ENCODE data around the gene CD34.
"Not testable (repeated sequence)": the region's sequence is repeated elsewhere in the genome, so short reads cannot be mapped to it uniquely, and the experiment has no call there.

Gene CD34

DNA sequence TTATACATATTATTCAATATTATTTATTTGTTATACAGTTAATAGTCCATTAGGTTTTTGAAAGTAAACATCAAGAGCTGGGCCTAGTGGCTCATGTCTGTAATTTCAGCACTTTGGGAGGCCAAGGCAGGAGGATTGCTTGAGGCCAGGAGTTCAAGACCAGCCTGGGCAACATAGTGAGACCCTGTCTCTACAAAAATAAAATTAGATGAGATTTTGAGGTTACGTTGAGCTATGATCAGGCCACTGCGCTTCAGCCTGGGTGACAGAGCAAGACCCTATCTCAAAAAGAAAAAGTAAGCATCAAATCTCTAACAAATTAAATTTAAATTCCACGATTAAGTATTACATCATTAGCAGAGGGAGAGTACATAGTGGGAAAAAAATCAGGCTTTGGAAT lies 15.0 kb upstream of the CD34 start:
- not testable (repeated sequence) for DNase-seq

DNA sequence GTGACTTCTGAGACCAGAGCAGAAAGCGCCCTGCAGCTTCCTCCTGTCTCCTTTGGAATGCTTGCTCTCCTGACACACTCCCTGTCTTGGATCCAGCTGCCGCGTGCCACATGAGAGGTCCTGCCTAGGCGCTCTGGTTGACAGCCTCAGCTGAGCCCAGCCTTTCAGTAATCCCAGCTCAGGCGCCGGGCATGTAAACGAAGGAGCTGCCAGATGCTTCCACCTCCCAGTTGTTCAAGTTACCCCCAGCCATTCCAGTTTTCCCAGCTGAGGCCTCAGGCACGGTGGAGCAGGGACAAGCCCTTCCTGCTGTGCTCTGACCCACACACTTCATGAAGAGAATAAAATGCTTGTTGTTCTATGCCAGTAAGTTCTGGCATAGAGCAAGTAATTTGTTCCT lies 14.3 kb upstream of the CD34 start:
- DNase-seq = peak; percentile 65

DNA sequence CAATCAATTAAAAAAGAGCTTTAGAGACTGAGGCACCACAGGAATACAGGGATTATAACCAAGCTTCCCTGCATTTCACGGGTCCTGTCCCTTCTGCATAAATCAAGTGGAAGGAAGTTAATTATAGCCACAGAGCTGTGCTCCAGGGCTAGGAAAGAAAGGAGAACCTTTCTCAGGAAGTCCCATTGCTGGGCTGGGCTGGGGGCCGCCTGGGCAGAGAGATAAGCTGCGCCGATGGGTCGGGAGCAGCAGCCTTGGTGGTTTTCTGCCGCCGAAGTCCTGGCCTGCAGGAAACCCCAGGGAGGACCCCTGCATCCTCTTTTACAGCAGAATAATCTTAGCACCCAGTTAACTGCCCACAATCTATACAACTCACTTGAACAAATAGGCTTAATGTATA lies 12.6 kb upstream of the CD34 start:
- peak; percentile 51 for DNase-seq

DNA sequence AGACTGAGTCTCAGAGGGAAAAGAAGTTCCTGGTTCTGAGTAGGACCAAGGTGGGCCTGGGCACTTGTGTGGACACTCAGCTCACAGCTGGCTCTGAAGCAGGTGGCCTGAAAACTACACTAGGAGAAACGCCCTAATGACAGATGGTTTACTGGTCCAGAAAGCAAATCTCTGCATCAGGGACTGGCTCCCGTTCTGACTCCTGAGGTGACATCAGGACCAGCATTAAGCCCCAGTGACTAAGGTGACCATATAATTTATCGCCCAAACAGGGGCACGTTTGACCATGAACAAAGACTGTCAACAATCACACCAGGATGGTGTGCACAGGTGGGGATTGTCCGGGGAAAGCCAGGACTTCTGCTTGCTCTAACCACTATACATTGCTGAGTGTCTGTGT lies 12.2 kb upstream of the CD34 start:
- peak; percentile 42 for DNase-seq

DNA sequence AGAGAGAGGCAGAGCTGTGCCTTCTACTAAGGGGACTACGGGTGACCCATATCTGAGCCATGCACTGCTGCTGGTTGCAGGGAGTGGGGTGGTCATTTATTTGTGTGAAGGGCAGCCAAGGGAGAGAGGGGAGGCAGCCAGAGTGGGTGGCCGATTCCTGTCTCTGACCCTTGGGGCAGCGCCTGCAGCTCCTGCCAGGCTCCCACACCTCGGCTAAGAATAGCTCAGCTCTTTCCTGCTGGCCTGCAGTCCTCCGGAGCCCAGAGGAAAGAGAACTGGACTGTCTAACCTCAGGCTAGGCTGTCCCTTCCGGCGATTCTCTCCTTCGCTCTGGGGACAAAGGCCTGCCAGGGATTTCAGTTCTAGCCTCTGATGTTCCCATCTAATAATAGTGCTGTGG lies 11.6 kb upstream of the CD34 start:
- DNase-seq = peak; percentile 35

DNA sequence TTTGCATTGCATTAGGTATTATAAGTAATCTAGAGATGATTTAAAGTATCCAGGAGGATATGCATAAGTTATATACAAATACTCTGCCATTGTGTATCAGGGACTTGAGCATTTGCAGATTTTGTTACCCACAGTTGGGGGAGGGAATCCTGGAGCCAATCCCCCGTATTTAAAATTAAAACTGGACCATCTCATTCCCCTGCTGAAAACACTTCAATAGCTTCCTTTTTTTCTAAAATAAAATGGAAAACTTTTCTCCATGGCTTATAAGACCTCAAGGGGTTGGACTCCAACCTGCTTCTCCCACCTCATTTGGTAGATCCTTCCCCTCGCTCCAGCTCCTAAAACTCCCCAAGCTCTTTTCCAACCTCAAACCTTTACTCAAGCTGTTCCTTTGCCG lies 10.4 kb upstream of the CD34 start:
- DNase-seq = no peak

DNA sequence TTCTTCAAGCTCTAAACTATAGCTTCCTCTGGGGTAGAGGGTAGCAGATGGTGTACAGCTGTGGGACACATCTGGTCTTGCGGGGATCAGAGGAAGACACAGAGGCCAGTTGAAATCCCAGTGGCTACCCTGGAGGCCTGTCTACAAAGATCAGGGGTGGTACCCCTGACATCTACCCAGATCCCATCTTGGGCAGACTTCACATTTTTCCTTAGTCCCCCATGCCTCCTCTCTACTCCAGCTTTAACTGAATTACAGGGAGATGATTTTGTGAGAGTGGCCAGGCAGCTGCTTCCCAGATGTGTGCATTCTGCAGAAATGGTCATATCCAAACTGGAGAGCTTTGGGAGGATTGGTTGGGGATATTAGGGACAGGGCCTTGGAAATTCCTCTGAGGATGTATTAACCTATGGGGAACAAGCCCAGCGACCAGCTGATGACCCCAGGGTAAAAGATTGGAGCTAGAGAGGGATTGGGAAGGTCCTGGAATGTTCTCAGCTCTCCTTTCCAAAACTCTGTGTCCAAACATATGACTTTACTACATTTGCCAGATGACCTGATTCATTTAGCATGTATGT lies 9.6 kb upstream of the CD34 start:
- no peak for DNase-seq

DNA sequence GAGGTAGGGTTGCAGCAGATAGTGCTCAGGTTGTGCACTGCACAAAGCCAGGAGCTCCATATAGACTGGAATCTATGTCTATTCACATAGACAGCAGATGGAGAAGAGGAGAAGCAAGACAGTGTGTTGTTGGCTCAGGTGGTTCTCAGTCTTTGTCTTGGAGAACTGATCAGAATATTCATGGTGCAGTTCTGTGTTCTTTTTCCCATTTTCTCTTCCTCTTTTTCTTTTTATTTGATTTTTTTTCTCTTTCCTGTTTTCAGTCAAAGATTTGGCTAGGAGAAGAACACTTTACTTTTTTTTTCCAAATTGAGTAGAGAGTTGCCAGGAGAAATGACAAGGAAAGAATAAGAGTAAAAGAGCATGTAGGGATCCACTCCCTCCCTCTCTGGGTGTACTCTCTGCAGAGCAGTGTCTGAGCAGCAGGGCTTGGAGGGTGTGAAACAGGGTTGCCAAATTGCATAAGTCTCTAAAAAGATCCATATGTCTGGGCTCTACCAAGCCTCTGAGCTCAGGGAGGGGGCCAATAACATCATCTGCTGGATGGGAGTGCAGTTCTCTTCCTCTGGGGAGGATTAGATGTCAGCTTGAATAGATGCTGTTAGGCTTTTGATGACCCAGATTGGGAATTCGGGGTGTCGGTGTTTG lies 8.7 kb upstream of the CD34 start:
- no peak for DNase-seq

DNA sequence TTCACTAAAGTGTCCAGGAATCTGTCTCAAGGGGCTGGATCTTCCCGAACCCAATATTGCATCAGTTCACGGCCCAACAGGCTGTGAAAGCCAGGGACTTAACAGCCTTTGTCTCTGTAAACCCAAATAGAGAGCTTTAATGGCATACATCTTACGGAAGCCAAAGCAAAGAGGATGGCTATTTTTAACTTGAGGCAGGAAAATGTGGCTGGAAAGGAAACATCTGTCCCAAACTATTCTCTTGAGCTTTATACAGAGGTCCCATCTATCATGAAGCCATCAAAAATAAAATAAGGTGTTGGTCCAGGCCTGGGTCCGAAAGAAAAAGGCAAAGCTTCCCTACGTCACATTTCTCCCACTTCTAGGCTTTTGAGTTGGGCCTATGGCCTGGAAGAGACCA lies 7.7 kb upstream of the CD34 start:
- DNase-seq = no peak

DNA sequence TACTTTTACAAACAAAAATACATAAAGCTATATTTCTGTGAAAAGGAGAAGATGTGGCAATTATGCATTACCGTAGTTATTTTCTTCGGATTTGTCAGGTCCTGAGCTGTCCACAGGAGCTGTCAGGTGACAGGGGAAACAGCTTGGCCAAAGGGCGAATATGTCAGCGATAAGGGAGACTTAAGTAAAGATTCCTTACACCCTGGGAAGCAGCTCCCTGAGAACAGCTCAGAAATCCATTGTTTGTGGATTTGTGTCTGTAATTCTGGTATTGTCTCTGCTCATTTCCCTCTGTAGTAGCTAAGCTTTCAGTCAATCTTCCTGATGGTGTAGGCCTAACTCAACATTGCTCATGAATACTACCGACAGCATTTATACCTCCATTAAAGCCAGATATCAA lies 7.1 kb upstream of the CD34 start:
- no peak for DNase-seq

DNA sequence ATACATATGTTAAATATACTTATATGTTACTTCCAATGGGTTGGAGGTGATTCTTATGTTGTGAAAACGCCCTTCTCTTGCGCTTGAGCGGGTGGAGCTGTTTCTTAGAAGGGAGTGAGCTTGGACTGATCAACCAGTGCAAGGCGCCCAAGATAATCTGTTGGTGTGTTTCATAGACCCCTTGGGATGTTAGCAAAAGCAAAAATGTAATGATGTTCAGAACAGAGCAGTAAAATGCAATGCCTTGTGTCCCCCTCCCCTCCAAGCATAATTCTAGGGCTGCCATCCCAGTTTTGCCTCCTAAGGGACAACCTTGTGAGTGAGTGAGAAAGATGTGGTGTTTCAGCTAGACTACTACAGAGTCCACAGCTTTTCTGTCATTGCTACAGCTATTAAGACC lies 6.2 kb upstream of the CD34 start:
- peak; percentile 8 for DNase-seq

DNA sequence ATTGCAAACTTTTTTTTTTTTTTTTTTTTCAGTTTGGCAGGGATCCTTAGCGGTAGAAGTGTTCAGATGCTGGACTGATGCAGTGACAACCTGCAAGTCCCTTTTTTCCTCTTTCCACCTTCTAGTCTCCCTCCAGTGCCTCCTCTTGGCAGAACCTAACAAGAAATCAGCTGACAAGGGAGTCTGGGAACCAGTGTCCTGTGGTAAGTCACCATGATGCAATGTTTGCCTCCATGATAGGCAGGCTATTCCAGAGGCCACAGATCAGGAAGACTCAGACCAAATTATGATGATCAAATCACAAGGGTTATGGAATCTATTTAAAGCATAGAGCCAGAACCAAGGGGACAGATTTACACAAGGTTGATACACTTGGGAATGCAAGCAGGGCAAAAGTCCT lies 3.0 kb upstream of the CD34 start:
- DNase-seq = no peak

DNA sequence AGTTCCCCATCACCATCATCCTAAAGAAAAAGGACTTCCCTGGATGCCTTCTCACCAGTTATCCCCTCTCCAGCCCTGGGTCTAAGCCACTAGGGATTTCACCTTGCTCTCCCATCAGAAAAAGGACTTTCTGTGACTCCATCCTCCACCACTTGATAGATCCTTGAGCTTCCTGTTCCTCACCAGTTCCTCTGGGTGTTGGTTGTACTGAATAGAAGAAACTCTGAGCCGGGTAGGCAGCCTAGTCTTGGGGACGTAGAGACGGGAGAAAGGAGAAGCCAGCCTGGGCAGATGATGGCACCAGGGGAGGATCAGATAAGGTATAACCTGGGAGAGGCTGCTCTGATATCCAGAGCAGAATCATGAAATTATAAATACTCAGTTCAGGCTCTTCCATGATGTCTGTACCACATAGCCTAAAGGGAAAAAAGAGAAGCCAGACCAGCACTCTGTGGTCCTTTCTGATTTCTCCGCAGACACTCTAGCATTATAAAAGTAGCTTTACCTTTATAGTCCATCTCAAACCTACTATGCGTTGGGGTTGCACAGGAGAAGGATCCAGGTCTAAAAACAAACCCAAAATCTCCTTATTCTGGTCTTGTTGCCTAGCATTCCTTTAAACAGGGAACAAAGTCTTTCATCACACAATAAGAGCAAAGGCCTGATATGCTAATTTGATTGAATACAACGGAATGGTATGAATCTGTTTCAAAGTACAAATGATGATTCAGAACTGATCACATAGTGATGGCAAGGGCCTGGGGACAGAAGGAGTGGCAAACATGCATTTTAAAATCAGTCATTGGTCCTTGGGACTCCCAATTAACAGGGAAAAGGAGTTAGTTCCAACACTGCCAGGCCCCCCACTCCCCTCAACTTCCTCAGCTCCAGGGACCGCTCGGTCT lies 1.2 kb upstream of the CD34 start:
- no peak for DNase-seq

DNA sequence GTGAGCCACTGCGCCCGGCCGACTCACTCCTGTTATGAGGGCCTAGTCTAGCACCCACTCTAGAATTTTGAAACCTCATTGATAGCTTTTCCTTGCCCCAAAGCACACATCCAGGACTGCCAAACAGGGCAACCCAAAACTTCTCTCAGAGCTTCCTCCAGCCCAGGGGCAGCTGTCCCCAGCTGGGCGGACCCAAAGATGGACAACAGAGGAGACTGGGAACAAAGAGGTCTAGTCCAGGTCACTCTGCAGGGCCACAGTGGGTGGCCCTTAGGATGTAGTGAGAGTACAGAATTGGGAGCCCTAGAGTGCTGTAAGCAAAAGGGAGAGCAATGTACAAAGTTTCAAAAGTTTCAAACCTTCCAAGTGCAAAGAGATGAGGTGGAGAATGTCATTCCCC lies 1.2 kb downstream of the CD34 start:
- no peak for DNase-seq

DNA sequence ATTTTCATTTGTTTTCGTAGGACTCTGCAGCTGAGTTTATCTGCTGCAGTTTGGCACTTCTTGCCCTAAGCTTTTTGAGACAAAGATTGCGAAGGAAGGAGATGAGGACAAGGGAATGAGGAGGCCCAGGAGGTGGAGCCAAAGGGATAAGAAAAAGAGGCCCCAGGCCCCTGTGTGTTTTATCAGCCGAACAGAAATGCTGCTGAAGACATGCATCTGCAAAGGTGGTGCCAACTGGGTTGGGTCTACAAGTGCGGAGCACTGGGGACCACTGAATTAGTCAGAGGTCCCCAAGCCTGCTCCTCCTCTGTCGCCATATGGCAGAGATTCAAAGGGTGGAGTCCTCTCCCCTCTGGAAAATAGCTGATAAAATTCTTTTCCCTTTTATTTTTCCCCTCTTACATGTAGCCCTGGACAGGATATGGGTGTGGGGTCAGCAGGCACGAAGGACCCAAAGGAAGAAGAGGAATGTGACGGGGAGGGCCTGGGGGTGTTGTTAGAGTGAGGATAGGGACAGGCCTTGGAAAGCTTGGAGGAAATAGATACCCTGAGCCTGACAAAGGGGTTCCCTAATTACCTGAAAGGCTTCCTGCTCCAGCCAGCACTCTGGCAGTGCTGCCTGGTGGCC lies 2.7 kb downstream of the CD34 start:
- DNase-seq = no peak

DNA sequence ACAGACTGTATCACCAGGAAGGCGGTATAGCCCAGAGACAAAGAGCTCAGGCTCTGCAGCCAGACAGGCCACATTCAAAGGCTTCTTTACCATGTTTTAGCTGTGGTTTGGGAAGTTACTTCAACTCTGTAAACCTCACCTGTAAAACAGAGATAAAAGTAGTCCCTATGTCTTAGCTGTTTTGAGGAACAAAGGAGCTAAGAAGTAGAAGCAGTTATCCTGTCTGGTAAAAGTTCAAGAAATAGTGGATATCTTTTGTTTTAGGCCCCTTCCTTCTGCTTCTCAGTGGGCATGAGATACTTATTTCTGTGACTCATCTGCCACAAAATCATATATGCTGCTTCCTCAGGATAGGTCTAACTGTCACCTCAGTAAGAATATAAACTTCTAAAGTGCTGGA lies 6.5 kb downstream of the CD34 start:
- DNase-seq = no peak

DNA sequence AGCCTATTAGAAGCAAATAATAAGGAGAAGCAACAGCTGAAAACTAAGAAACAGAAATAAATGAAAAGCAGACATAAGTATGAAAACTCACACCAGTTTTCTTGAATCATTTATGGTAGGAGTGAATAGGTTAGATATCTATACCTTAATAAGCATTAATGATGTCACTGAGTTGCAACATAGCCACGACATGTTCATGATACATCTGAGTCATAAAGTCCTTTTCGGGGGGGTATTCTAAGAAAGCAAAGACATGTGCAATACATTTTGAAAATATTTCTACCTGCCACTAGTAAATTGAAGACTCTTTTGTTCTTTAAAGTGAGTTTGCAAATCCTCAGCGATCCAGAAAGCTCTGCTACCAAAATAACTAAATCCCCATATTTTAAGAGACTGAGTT lies 7.2 kb downstream of the CD34 start:
- DNase-seq = no peak

DNA sequence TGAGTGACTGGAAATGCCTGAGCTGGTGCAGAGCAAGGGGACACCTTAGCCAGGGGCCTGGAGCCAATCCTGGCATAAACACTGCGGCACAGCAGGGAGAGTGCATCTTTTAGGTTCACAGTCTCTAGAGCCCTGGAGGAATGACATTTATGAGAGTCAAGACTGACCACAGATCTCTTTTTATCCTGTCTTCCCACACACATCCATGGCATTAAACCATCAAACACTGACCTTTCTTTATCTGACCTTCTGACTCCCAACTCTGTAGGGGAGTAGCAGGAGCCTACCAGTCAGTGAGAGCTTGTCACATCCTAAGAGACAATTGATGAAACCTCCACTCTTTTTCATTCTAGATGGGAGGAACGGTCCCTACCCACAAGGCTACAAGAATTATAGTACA lies 7.9 kb downstream of the CD34 start:
- no peak for DNase-seq

DNA sequence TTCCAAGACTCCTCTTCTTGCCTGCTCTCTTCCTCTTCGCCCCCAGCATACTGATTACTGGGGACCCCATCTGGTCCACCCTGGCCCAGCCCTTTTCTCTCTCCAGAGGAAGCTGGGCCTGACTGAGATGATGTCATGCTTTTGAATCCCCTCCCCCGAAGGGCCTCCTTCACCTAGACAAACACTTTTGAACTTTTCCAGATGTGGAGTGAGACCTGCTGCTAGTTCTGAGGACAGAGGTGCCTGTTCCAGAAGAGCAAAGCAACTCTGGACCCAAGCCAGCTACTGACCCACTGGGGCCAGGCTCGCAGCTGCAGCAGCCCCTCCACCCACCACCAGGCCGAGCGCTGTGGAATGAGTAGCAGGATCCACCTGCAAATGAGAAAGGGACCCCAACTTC lies 8.4 kb downstream of the CD34 start:
- DNase-seq = no peak

DNA sequence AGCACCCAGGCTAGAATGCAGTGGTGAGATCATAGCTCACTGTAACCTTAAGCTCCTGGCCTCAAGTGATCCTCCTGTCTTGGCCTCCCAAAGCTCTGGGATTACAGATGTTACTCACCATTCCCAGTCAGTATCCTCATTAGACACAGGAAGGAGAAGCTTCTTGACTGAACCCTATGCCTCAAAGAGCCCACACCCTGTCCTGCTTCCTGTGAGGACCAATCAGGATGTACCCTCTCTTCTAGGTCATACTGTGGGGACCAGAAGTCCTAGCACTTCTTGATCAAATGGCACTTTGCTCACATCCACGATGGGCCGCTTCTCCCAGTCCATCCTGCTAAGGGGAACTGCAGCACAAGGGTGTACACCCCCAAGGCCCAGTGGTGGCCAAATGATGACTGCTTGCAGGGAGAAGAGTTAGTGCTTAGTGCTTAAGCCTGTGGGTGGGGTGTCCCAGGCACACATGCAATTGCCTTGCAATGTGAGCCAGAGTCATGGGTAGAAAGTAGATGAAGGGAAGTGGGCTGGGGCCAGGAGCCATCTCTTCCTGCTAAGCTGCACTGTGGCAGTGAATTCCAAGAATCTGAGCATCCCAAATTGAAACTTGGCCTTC lies 9.8 kb downstream of the CD34 start:
- DNase-seq = no peak

DNA sequence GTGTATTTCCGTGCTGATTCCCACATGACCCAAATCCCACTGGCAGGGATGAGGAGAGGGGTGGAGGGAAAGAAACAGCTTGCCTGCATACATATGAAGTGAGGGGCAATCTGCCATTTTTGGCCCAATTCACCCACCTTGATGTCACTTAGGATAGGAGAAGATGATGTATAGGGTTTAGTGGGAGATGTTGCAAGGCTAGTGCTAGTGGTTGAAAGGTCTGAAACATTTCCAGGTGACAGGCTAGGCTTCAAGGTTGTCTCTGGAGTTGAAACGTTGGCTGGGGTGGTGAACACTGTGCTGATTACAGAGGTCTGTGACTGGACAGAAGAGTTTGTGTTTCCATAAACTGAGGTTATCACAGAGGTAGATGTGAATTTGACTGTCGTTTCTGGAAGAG lies 12.1 kb downstream of the CD34 start:
- no peak for DNase-seq

DNA sequence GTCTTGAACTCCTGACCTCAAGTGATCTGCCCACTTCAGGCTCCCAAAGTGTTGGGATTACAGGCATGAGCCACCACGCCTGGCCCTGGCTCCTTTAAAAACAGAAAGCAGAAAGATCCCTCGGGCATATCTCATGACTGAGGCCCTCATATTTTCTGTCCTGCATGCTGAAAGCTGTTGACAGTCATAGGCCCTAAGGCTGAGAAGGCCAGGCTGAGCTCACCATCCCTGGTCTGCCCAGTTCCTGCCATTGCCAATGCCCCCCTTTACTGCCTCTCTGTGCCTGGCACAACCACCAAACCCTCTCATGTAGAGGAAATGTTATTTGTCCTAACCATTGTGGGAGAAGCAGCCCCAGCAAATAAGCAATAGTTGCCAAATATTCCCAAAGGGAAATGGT lies 12.7 kb downstream of the CD34 start:
- no peak for DNase-seq

DNA sequence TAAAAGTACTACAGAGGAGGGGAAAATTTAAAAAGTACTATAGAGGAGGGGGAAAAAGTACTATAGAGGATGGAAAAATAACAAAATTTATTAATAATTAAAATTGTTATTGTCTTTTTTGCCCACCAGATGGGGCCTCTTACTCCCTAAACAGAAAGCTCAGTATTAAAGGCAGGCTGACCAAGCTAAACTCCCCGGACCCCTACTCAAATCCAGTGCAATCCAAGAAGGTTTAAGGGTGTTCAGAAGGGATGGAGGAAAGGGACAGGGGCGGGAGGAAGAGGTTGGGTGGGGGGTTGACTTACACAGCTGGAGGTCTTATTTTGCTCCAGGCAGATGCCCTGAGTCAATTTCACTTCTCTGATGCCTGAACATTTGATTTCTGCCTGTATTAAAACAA lies 13.7 kb downstream of the CD34 start:
- DNase-seq = peak; percentile 21

All from retina (tissue), 1 donor.